GM18499 (cell line): Measurements from ENCODE around the gene KIF2C.
"Not testable (repeated sequence)": the region's sequence is repeated elsewhere in the genome, so short reads cannot be mapped to it uniquely, and the experiment has no call there.

ENCODE experiments used
- ATAC-seq: cut with Tn5 transposase; IDR thresholded peaks from one replicate; pipeline ENCODE4 v1.9.1; 2021; ENCODE audit warnings: moderate number of reproducible peaks; ENCODE audit not compliant: insufficient read depth, unreplicated experiment

KIF2C gene

GRCh38 chr1:44808938-44809917 is 69.6 kb downstream of the KIF2C start:
- ATAC-seq = peak; percentile 39

GRCh38 chr1:44810101-44810761 is 70.6 kb downstream of the KIF2C start:
- no peak for ATAC-seq

GRCh38 chr1:44810762-44811105 is 71.1 kb downstream of the KIF2C start:
- ATAC-seq = not testable (repeated sequence)

- no peak for ATAC-seq
Measured at GRCh38 chr1:44811234-44811633, 71.6 kb downstream of the KIF2C start.

- no peak for ATAC-seq
Measured at GRCh38 chr1:44812822-44813543, 73.3 kb downstream of the KIF2C start.

- not testable (repeated sequence) for ATAC-seq
Measured at GRCh38 chr1:44815926-44816325, 76.3 kb downstream of the KIF2C start.

- no peak for ATAC-seq
Measured at GRCh38 chr1:44817307-44817706, 77.7 kb downstream of the KIF2C start.
